Astrocyte of the cerebellum (primary cell): ENCODE data around the gene MAGEL2.

ENCODE experiments used
- DNase-seq: peaks from one replicate; pipeline ENCODE4 v3.0.0-alpha.2; 2011; ENCODE audit warnings: low read depth
- H3K4me3 ChIP-seq: 2 replicates; pipeline ENCODE4 v1.5.1; 2011; ENCODE audit warnings: mild to moderate bottlenecking, low read depth, low read length, moderate library complexity
- in situ Hi-C: cut with HindIII; loops from 2 replicates; pipeline ENCODE4 v1.10.0; 2017; ENCODE audit warnings: low sequenced_read_pairs
- TF ChIP-seq, protein P1 (sequence below): IDR thresholded peaks from 2 replicates; pipeline ENCODE4 v1.5.1; 2012; ENCODE audit warnings: low read length, low read depth, moderate library complexity, mild to moderate bottlenecking; ENCODE audit errors: missing control alignments

The MAGEL2 gene

DNA sequence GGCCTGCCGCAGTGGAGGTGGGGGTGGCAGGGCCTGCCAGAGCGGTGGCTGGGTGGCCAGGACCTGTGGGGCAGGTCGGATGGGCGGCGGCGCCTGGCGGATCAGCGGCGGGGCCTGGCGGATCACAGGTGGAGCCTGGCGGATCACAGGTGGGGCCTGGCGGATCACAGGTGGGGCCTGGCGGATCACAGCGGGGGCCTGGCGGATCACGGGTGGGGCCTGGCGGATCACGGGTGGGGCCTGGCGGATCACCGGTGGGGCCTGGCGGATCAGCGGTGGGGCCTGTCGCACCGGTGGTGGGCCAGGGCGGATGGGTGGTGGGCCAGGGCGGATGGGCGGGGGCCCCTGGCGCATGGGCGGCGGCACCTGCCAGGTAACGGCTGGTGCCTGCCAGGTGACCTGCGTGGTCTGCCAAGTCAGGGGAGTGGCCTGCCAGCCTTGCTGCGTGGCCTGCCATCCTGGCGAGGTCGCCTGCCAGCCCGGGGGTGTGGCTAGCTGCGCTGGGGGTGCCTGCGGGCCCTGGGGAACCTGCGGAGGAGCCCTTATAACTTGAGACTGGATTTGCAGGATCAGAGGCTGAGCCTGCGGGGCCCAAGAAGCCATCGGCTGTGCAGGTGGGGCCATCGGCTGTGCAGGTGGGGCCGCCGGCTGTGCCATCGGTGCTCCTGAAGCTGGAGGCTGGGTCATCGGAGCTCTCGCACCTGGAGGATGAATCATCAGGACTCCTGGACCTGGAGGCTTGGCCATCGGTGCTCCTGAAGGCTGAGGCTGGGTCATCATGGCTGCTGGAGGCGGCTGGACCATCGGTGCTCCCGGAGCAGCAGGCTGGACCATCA lies 1.3 kb downstream of the MAGEL2 start:
- no peak for DNase-seq
- in situ Hi-C loops = no loop called here
- H3K4me3 ChIP-seq = no peak overlapping the region
- TF ChIP-seq, protein P1, sequence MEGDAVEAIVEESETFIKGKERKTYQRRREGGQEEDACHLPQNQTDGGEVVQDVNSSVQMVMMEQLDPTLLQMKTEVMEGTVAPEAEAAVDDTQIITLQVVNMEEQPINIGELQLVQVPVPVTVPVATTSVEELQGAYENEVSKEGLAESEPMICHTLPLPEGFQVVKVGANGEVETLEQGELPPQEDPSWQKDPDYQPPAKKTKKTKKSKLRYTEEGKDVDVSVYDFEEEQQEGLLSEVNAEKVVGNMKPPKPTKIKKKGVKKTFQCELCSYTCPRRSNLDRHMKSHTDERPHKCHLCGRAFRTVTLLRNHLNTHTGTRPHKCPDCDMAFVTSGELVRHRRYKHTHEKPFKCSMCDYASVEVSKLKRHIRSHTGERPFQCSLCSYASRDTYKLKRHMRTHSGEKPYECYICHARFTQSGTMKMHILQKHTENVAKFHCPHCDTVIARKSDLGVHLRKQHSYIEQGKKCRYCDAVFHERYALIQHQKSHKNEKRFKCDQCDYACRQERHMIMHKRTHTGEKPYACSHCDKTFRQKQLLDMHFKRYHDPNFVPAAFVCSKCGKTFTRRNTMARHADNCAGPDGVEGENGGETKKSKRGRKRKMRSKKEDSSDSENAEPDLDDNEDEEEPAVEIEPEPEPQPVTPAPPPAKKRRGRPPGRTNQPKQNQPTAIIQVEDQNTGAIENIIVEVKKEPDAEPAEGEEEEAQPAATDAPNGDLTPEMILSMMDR = no peak

DNA sequence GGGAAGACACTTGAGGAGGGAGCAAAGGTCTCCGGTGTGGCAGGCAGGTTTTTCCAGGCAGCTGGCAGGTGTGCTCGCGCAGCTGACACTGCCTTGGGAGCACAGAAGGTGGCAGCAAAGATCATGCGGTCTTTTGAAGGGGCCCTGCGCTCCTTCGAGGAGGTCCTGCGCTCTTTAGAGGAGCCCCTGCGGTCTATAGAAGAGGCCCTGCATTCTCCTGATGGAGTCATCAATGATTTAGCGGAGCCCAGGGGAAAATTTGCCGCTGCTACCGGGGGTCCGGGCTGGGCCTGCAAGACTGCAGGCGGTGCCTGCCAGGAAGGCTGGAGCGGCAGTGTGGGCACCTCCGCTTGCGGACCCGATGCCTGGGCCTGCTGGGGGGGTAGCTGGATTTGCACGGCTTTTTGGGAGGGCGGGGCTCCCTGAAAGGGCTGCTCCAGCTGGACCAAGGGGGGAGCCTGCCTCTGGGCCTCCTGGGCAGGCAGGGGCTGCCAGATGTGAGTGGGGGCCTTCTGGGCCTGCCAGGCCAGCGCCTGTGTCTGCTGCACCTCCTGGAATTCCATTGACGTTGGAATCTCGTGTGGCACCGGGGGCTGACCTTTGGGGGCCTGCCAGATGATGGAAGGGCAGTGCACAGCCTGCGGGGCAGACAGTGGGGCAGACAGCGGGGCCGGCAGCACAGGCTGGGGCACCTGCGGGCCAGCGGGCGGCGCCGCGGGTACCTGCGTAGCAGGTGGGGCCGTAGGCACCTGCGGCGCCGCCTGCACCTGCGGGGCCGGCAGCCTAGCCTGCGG lies 2.1 kb downstream of the MAGEL2 start:
- in situ Hi-C loops = no loop called here
- TF ChIP-seq, protein P1 = no peak
- H3K4me3 ChIP-seq = no peak overlapping the region
- no peak for DNase-seq

DNA sequence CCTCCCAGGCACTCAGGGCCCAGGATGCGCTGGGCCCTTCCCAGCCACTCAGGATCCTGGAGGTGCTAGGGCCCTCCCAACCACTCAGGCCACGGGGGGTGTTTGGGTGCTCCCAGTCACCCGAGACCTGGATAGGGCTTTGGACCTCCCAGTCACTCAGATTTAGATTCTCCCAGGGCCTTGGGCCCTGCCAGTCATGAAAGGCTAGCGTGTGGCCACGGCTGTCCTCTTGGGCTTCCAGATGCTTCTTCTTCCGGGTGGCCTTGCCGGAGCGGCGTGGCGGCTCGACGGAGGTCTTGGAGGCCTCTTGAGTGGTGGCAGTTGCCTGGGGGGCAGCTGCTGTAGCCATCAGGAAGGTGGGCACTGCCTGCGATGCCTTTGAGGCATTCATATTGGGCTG lies 2.8 kb downstream of the MAGEL2 start:
- in situ Hi-C loops = no loop called here
- TF ChIP-seq, protein P1 = no peak
- H3K4me3 ChIP-seq = no peak overlapping the region
- DNase-seq = no peak

- no peak overlapping the region for H3K4me3 ChIP-seq
- TF ChIP-seq, protein P1 = peak; percentile 71
- peak; percentile 11 for DNase-seq
- in situ Hi-C loops = no loop called here
These were observed 5.1 kb downstream of the MAGEL2 start for GRCh38 chr15:23642413-23643044.

DNA sequence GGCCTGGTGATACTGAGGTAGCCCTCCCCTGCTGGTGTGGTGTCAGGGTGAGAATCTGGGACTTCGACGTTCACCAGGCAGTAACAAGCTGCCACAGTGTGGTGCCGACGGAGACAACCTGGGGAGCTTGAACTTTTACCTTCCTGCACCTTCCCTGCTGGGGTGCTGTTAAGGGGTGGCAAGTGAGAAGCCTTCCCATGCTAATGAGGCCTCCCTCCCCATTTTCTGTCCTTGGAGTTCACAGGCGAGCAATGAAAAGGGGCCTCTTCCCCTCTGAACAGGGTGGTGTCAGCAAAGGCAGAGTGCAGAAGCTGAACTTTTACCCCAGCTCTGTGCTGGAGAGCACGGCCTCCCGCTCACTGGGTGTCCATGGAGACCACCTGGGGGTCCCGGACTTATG lies 13.5 kb downstream of the MAGEL2 start:
- no peak for DNase-seq
- in situ Hi-C loops = no loop called here
- no peak overlapping the region for H3K4me3 ChIP-seq
- TF ChIP-seq, protein P1 = no peak

- TF ChIP-seq, protein P1 = peak; percentile 41
- in situ Hi-C loops = no loop called here
- DNase-seq = no peak
- no peak overlapping the region for H3K4me3 ChIP-seq
These were observed 18.3 kb downstream of the MAGEL2 start for GRCh38 chr15:23629234-23629805.
